Stimulated activated CD4-positive, alpha-beta T cell treated with anti-CD3 and anti-CD28 coated beads, TNF-alpha, amount 100 ng/mL, for 48 hours (primary cell): ENCODE measurements around the gene SEMA3A.
"Not testable (repeated sequence)": the region's sequence is repeated elsewhere in the genome, so short reads cannot be mapped to it uniquely, and the experiment has no call there.

Experiments
- DNase-seq, 3 donors: peaks; one replicate each; pipeline ENCODE4 v3.0.0-alpha.2; 2020; ENCODE audit warnings: low read depth in 3 of 3

SEMA3A gene

DNA sequence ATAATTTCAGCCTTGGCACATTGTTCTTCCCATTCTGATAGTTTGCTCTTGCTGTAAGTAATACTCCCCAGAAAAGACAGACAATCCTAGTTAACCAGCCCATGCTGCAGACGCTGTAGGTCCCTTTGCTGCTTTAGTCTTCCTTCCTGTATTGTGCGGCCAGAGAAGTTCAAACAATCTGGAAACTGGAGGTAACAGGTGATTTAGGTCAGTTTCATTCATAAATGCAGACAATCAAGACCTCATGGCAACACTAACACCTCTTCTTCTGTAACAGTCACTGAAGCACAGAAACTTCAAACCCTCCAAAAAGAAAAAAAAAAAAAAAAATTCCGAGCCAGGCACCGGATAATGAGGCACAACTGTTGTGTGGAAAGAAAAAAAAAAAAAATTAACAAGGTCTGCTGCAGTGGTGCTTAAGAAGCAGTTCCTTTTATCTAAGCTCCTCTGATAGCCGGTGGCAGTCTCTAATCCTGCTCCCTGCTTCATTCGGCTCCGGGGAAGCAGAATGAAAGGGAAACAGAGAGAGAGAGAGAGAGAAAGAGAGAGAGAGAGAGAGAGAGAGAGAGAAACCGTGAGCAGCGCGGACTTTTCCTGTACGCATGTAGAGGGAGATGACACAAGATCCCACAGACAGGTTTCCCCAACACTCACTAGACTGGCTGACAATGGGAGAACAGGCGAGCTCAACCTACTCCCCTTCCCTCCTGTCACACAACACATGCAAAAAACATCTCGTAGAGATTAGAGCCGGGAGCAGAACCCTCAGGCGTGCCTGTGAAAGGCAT lies at the start of gene SEMA3A:
TSS of gene SEMA3A (minus strand) at position 306 of the 788 bp plus-strand sequence. CDS start at position 103, 203 bp downstream.
- DNase-seq, result no peak

DNA sequence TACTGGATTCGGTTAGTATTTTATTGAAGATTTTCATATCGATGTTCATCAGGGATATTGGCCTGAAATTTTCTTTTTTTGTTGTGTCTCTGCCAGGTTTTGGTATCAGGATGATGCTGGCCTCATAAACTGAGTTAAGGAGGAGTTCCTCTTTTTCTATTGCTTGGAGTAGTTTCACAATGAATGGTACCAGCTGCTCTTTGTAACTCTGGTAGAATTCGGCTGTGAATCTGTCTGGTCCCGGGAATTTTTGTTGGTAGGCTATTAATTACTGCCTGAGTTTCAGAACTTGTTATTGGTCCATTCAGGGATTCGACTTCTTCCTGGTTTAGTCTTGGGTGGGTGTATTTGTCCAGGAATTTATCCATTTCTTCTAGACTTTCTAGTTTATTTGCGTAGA lies 48.4 kb upstream of the SEMA3A start:
- DNase-seq, result not testable (repeated sequence)

DNA sequence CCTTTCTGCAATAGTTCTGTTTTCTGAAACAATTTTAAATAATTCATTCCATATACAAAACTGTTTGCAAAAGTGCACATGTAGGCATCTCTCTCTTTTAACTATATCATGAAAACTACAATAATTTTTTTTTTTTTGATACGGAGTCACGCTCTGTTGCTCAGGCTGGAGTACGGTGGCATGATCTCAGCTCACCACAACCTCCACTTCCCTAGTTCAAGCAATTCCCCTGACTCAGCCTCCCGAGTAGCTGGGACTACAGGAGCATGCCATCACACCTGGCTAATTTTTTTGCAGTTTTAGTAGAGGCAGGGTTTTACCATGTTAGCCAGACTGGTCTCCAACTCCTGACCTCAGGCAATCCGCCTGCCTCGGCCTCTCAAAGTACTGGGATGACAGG lies 44.0 kb upstream of the SEMA3A start:
- no peak for DNase-seq

GRCh38 chr7:84237533-84238173 lies 43.1 kb upstream of the SEMA3A start:
- no peak for DNase-seq

GRCh38 chr7:84236398-84236797 lies 41.8 kb upstream of the SEMA3A start:
- DNase-seq, result no peak

- no peak for DNase-seq
Measured at GRCh38 chr7:84232646-84233045, 38.1 kb upstream of the SEMA3A start.

DNA sequence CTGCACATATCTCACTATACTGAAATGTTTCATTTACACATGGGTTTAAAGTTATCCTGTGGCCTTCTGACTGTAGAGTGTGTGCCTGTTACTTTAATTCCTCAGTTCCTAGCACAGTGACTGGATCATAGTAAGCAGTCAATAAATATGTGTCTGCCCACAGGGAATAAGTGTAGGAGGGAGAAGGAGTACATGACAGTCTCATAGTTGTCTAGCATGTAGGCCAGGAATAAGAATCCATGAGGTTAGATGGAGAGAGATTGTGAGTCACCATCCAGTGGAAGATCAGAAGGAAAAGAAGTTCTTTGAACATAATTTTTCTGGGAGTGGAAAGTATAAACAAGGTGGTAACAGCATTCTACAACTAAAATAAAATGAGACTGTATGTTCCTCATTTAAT lies 36.6 kb upstream of the SEMA3A start:
- no peak for DNase-seq

DNA sequence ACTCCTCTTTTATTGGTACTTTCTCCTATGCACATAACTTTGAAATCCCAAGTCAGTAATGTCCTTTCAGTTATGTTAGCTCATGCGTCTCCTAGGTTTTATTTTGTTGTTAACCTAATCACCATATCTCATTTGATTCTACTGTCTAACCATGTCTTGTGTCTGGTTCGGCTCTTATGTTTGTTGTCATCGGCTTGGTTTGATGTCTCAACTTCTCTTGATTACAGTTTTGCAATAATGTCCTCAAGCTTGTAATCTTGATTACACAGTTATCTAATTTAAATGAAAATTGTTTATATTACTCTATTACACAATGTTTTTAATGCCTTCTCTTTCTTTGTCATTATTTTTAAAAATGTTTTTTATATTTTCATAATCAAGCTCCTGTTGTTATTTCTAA lies 35.9 kb upstream of the SEMA3A start:
- no peak for DNase-seq

- no peak for DNase-seq
Measured at GRCh38 chr7:84228526-84228925, 33.9 kb upstream of the SEMA3A start.

DNA sequence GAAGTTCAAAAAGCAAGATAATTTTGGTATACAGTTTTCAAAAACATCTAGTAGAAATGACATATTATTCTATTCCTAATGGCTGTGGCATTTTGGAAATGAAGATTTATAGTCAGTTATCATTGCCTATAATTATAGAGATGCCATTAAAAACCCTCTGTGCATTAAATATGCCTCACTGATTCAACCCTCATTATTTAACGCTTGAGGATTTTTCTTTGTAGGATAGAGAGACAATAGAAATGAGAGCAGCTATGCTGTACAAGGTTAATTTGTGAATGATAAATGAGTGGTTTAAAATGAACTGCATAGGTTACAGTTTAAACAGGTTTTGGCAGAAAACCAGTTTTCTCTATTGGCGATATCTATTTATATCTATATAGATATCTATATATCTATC lies 32.2 kb upstream of the SEMA3A start:
- no peak for DNase-seq

DNA sequence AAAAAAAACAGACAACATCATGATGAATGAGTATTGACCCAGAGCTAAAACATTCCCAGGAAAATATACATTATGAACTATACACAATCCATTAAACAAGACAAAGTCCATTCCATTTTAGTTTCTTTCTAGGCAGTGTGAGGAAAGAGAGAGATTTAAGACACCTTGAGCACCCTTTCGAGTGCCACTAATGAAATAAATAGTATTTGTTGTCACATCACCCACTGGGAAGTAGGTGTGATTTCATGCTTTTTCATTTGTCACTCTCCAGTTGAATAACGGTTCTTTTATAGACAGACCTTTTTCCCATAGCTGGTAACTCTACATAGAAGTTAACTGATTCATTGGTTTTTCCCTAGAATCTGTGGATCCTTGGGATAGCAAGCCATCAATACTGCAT lies 29.9 kb upstream of the SEMA3A start:
- no peak for DNase-seq

DNA sequence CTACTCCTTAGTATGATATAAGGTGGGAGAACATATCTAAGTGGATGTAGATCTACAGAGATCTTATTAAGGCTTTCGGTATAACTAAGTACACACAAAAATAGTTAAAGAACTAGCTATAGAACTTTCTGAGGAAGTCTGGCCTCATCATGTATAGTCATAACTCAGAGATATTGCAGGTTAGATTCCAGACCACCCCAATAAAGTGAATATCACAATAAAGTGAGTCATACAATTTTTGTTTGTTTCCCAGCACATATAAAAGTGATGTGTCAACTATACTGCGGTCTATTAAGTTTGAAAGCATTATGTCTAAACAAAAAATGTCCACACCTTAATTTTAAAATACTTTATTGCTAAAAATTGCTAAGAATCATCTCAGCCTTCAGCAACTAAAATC lies 24.7 kb upstream of the SEMA3A start:
- no peak for DNase-seq

DNA sequence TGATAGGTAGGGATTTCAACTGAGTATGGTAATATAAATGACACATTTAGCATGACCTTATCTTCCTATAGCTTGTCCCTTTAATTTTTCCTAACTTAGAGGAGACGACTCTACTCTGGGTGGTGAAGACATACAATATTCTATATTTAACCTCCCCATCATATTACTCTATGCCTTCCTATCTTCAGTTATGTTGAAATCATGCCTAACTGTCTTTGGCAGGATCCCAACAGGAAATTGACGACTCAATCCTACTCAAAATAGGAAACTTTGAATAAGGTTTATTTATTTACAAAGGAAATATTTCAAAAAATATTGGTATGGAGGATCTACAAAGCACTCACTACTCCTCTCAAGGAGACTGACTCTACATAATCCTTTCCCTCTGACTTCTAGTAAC lies 24.1 kb upstream of the SEMA3A start:
- DNase-seq, result no peak

DNA sequence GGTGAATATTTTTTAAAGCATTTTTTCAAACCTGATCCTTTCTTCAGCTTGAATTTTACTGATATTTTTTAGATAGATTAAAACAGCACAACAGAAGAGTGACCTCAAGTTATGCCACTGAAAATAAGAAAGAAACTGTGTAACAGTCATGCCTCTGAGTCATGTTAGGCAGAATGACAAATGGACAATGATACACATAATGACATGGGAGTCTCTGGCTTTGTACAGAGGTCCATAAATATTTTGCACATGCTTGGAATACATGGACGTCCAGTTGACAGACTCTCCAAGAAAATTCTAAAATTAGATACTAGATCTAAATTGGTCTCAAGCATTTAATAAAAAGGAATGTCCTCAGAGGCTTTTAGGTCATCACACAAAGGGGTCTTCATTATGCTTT lies 21.9 kb upstream of the SEMA3A start:
- no peak for DNase-seq

DNA sequence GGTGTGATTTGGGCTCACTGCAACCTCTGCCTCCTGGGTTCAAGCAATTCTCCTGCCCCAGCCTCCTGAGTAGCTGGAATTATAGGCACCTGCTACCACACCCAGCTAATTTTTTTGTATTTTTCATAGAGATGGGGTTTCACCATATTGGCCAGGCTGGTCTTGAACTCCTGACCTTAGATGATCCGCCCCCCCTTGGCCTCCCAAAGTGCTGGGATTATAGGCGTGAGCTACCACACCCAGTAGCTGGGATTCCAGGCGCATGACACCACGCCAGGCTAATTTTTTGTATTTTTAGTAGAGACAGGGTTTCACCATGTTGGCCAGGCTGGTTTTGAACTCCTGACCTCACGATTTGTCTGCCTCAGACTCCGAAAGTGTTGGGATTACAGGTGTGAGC lies 20.2 kb upstream of the SEMA3A start:
- DNase-seq, result not testable (repeated sequence)

GRCh38 chr7:84210301-84210700 lies 15.7 kb upstream of the SEMA3A start:
- no peak for DNase-seq

GRCh38 chr7:84209006-84209405 lies 14.4 kb upstream of the SEMA3A start:
- no peak for DNase-seq

- DNase-seq, result no peak
Measured at GRCh38 chr7:84207615-84208014, 13.0 kb upstream of the SEMA3A start.

DNA sequence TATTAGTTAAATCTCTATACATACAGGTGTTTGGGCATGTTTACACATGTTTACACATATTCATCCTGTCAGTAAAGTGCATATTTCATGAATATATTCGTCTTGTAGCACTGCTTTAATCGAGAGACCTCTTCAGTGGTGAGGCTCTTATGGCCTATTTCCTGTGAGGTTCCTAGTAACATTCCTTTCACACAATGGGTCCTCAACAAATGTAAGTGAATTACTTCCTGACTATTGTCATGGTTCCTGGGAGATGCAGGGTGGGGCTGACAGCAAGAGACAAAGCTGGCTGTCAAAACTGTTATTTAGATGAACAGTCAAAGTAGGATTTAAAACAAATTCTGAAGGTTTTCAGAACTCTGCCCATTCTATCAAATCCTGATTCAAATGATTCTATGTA lies 12.4 kb upstream of the SEMA3A start:
- no peak for DNase-seq

DNA sequence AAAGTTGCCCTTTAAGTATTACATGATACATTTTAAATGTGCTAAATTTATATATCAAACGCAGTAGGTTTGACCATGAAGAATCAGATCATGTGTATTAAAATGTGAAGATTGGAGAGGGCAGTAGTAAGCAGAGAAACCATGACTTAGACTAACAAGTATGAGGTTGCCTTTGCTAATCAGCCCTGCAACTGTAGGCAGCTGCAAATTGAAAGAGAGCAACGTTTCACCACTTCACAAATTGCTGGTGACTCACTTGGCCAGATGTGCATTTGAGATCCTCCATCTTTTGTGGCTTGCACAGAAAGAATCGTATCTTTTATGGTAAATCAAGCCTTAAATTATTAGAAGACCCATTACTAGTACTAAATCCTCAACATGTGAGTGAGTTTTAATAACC lies 10.1 kb upstream of the SEMA3A start:
- no peak for DNase-seq

DNA sequence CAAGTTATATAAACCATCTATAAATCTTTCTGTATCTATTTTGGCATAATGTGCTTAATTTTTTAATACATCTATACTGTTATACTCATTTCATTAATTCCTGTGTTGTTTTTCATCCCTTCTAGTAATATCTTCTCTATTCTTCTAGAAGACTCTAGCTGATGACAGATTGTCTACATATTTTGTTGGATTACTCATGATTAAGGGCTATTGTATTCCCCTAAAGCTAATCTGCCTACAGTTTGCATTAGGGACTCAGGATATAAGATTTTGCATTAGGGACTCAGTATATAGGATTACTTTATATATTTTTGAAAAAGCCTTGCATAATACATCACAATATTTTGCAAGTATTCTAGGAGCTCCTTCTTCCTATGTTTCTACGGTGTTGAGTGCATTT lies 8.3 kb upstream of the SEMA3A start:
- no peak for DNase-seq

GRCh38 chr7:84200859-84201258 lies 6.3 kb upstream of the SEMA3A start:
- no peak for DNase-seq

DNA sequence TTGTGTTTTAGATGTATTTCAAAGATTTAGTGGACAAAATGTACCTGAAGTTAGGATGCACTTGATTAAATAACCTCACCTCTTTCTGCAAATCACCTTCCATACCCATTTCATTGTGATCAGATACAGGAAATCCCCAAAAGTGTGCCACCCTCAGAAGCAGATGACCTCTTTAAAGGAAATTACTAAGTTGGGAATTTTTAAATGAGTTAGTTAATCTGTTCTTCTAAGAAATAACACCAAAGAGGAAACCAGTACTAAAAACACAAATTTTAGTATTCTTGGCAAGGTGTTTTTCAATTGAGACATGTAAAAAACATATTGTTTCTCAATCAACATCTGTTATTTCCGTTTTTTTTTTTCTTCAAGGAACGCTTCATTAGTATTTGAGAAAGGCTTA lies 4.6 kb upstream of the SEMA3A start:
- DNase-seq, result no peak

DNA sequence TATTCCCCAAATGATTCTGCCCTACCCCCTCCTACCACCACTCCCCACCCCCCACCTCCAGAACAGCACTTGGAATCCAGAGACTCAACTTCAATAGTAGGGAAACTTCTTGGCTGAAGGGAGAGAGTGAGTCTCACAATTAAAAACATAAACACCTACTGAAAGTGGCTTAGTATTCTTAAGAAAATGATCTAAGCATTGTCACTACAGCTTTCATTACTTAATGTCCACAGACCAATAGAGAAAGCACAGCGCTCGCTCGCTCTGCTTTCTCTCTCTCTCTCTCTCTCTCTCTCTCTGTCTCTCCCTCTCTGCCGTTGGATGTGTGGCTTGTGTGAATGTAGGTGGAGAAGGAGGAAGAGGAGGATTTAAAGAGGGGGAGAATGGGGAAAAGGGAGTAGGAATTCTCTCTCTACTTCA lies 1.5 kb upstream of the SEMA3A start:
- no peak for DNase-seq
